Right hindlimb (tissue), 1 donor: Measurements from ENCODE around the gene CERS4.
"Not testable (repeated sequence)": the region's sequence is repeated elsewhere in the genome, so short reads cannot be mapped to it uniquely, and the experiment has no call there.

Source experiments
- DNase-seq: peaks from one replicate; pipeline ENCODE4 v3.0.0-alpha.2; 2018

CERS4 gene

DNA sequence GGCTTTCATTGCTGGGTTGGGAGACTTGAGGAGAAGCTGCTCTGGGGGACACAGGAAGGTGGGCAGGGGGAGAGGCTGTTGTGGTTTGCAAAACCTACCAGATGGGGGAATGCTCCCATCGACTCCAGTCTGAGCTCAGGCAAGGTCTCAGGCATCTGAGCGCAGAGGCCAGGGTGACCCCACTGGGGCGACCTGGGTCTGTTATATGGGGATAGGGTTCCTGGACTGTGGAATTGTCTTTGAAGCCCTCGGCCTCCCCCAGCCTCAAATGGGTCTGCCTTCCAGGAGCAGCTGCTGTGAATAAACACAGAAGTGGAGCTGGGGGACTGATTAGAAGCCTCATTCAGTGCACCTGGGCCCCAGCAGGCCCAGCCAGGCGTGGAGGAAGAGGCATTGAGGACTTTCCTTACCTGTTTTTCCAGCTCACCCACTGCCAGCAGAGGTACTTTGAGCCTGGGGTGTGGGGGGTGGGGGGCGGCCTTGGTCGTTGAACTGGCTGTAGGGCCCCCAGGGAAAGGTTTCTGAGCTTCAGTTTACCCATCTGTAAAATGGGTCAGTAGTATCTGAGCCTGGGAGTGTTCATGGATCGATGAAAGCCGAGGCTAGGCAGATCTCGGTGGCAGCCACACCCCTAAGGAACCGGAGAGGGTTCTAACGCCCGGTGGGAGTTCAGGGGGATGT, 1.4 kb downstream of the CERS4 start:
- DNase-seq, result no peak

DNA sequence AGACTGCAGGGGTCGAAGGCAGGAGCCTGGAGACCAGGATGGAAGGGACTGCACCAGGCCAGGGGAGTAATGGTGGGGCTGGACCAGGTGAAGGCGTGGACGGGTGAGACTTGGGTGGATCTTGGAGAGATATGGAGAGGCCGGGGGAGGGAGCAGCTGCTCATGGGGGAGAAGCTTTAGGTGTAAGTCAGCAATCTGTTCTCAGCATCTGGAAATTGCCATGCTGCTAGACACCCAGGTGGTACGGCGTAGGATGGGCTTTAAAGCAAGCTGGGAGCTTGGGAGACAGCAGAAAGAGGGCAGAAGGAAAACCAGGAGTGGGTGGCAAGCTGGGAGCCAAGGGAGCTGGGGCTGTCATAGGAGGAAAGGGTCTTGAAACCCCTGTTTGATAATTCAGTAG, 3.0 kb downstream of the CERS4 start:
- DNase-seq, result no peak

DNA sequence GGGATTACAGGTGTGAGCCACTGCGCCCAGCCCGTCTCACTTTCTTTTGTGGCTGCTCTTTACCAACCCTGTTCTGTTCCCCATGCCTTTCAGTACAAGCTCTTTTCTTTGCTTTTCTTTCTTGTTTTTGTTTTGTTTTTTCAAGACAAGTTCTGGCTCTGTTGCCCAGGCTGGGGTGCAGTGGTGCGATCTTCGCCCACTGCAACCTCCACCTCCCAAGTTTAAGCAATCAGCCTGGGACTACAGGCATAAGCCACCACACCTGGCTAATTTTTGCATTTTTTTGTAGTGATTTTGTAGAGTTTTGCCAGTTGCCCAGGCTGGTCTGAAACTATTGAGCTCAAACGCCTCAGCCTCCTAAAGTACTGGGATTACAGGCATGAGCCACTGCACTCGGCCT, 3.7 kb downstream of the CERS4 start:
- DNase-seq, result no peak

DNA sequence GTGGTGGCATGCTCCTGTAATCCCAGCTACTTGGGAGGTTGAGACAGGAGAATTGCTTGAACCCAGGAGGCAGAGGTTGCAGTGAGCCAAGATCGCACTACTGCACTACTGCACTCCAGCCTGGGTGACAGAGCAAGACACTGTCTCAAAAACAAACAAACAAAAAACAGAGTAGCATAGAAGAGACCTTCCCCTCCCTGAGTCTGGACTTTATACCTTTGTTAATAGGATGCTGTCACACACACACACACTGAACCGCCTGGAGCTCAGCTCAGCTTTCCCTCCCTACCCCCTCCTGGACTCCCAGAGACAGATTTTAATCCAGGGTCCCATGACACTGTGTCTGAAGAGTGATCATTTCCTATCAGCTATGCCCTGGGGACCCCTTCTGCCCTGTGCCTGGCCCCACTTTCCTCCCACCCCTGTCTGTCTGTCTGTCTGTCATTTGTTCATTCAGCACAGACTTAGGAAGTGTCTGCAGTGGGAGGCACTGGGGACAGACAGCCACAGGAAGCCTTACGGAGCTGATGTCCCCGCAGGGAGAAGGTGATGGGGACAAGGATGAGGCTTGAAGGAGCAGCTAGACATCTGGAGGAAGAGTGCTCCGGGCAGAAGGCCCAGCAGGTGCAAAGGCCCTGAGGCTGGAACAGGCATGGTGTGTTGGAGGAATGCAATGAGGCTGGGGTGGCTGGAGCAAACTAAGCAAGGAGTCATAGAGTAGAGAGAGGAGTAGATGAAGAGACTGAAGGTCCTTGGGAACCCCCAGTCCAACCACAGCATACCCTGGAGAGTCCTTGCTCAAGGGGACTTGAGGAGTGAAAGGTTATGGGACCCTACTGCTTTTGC, 4.9 kb downstream of the CERS4 start:
- DNase-seq, result no peak

DNA sequence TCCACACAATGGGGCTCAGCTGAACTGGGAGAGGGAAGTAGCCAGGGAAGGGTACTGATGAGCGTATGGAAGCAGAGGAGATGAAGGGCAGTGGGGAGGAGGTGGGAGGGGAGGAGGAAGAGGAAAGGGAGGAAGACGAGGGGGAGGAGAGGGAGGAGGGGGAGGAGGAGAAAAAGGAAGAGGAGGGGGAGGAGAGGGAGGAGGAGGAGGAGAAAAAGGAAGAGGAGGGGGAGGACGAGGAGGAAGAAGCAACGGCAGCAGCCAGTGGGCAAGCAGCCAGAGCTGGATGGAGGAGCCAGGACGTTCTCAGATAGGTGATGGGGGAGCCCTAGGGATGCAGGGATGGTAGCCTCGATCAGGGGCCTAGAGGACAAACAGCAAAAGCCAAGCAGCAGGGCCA, 5.6 kb downstream of the CERS4 start:
- no peak for DNase-seq

DNA sequence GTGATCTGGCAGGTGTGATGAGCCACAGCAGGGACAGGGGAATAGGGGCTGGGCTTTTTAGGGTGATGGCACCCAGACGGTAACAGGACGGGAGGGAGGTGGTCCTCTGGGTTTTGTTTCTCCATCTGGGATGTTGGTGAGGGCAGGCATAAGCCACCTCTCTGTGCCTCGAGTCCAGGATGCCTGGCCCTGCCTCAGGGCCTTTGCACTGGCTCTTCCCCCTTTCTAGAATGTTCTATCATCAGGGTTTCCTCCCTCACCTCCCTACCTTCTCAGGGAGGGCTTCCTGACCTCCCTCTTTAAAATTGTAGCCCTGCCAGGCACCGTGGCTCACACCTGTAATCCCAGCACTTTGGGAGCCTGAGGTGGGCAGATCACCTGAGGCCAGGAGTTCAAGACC, 6.6 kb downstream of the CERS4 start:
- no peak for DNase-seq

DNA sequence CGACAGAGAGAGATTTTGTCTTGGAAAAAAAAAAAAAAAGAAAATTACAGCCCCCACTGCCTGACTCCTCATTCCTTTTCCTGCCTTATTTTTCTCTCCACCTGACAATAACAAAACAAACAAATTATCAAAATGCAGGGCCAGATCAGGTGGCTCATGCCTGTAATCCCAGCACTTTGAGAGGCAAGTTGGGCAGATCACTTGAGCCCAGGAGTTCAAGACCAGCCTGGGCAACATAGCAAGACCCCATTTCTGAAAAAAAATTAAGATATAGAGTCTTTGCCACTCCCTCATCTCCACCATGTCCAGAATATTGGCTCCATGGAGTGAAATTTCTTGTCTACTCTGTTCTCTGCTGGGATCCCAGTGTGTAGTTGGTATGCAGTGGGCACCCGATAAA, 7.2 kb downstream of the CERS4 start:
- no peak for DNase-seq

DNA sequence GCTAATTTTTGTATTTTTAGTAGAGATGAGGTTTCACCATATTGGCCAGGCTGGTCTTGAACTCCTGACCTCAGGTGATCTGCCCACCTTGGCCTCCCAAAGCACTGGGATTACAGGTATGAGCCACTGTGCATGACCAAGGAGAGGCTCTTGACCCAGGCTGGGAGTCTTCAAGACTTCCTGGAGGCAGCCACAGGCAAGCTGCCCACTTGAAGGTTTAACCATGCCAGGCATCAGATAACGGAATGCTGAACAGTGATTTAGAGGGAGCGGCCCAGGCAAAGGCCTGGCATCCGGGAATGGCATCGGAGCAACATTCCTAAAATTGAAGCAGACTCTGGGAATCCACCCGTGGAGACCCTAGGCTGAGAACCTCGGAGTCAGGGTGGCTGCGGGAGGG, 9.0 kb downstream of the CERS4 start:
- DNase-seq, result not testable (repeated sequence)

DNA sequence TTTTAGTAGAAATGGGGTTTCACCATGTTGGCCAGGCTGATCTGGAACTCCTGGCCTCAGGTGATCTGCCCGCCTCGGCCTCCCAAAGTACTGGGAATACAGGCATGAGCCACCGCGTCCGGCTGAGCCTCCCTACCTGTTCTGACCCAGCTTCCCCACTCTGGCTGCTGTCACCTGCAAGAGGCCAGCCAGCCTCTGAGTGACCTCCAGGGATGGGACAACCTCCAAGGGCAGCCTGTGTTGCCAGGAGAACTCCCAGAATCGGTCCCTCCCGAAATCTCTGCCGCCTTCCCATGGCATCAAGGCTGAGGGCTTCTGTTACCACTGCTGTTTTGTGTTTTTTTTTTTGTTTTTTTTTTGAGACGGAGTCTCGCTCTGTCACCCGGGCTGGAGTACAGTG, 11.3 kb downstream of the CERS4 start:
- DNase-seq, result no peak

DNA sequence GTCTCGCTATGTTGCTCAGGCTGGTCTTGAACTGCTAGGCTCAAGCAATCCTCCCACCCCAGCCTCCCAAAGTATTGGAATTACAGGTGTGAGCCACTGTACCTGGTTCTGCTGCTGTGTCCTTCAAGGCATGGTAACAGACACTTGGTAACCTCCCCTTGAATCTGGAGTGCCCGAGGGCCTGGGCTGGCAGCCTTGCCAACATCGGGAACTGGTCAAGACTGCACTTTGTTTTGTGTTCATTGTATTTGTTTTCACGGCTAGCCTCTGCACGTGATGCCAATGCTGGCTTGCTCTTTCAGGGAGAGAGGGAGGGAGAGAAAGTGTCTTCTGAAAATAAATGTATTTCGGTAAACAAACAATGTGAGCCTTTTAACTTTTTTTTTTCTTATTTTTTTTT, 12.0 kb downstream of the CERS4 start:
- no peak for DNase-seq

DNA sequence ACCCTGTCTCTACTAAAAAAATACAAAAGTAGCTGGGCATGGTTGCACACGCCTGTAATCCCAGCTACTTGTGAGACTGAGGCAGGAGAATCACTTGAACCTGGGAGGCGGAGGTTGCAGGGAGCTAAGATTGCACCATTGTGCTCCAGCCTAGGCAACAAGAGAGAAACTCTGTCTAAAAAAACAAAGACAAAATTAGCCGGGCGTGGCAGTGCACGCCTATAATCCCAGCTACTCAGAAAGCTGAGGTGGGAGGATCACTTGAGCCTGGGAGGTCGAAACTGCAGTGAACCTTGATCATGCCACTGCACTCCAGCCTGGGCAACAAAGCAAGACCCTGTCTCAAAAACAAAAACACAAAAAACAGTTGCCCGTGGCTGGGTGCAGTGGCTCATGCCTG, 14.3 kb downstream of the CERS4 start:
- DNase-seq, result not testable (repeated sequence)

DNA sequence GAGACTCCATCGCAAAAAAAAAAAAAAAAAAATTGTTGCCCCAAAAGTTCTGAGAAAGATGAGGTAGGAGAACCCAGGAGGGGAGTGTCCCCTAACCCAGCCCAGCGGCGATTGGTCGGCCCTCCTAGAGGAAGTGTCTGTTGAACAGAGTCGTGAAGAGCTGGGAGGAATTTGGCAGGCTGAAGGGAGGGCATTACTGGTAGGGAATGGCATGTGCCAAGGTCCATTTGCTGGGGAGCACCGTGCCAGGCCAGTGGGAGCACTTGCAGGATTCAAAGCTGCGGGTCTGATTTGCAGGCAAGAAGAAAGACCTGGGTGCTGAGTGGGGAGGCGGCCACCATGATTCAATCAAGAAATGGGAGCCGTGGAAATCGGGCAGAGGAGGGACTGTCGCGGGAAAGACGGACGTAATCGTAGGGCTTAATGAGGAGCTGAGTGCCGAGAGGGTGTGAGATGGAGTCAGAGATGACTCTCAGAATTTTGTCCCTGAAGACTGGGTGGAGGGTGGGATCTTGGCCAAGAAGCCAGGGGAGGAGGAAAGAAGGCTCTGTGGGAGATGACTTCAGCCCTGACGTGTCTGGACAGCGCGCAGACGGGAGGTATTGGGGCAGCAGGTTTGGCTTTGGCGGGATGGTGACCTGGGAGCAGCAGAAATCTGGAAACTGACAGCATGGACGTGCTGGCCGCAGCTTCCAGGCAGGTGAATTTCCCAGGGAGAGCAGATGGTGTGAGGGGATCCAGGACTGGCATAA, 15.4 kb downstream of the CERS4 start:
- DNase-seq, result peak; percentile 35

DNA sequence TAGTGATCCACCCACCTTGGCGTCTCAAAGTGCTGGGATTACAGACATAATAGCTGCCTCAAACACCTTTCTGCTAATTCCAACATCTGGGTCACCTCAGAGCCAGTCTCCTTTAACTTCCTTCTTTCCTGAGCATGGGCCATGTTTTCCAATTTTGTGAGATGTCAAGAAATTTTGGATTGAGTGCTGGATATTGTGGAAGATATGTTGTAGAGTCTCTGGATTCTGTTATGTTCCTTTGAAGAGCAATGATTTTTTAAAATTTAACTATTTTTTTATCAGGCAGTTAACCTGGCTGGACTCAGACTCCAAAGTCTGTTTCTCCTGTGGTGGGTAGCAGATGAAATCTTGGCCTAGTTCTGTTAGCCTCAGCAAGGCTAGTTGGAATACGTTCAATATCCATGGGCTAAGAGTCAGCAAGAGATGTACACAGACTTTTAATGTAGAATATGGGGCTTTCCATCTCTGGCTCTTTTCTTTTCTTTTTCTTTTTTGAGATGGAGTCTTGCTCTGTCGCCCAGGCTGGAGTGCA, 22.0 kb downstream of the CERS4 start:
- no peak for DNase-seq

DNA sequence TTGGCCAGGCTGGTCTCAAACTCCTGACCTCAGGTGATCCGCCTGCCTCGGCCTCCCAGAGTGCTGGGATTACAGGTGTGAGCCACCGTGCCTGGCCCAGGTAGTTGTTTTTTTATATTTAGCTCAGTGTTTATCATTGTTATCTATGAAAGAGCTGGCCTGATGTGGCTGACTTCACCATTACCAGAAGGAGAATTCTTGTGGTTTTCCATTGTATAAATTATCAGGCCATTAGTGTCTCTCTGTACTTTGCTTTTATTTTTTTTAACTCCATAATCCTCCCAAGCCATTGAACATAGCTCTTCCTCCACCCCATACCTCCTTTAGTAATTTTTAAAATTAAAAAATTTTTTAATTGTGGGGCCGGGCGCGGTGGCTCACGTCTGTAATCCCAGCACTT, 24.2 kb downstream of the CERS4 start:
- DNase-seq, result no peak

DNA sequence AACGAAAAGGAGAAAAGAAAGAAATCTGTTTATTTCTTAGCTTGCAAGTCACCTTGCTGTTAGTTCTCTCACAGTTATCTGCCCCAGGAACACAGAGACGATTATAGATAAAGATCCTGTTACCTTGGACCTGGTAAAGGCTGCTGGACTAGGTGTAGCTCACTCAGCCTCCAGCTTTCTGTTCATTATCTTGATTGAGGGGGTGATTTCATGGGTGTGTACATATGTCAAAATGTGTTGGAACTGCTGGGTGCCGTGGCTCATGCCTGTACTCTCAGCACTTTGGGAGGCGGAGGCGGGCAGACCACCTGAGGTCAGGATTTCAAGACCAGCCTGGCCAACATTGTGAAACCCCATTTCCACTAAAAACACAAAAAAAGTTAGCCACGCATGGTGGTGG, 27.9 kb downstream of the CERS4 start:
- no peak for DNase-seq

DNA sequence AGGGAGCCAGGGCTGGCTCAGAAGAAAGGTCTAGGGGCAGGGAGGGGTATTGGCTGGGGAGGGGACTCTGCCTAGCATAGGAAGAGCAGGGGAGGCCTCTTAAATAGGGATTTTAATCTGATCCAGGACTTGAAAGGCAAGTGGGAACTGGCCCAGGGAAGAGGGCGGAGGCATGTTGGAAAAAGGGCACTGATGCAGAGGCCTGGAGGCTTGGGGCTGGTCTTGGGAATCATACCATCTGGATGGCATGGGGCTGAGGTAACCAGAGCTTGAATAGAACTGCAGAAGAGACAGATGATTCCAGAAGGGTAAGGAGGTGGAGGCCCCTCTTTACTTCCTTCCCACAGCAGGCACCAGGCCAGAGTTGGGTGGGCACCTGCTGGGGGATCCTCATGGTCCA, 29.1 kb downstream of the CERS4 start:
- DNase-seq, result no peak

DNA sequence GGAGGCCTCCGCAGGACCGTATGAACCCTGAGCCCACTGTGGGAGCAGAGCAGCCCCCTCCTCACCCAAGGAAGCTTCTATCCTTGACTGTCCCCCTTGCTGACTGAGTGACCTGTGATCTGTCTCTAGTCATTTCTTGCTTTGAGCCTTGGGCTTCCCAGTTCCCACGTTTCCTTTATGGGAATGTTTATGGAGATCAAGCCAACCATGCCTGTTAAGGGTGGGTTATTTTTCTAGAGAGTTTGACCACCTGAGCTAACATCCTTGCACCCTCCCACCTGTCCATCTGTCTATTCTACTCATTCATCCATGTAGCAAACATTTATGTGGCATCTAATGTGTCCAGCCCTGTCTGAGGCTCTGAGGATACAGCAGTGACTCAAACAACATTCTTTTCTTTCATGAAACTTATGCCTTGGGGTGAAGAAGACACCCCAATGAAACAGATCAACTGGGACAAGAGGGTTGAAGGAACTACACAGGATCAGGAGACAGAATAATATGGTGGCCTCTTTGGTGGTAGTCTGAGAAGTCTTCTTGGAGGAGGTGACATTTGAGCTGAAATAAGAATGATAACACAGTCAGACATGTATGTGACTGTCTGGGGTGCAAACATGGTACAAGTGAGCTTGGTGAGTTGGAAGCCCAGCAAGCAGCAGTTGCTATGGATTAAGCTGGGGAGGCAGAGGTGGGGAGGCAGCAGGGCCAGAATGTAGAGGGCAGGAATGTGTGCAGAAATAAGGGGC, 30.5 kb downstream of the CERS4 start:
- no peak for DNase-seq

DNA sequence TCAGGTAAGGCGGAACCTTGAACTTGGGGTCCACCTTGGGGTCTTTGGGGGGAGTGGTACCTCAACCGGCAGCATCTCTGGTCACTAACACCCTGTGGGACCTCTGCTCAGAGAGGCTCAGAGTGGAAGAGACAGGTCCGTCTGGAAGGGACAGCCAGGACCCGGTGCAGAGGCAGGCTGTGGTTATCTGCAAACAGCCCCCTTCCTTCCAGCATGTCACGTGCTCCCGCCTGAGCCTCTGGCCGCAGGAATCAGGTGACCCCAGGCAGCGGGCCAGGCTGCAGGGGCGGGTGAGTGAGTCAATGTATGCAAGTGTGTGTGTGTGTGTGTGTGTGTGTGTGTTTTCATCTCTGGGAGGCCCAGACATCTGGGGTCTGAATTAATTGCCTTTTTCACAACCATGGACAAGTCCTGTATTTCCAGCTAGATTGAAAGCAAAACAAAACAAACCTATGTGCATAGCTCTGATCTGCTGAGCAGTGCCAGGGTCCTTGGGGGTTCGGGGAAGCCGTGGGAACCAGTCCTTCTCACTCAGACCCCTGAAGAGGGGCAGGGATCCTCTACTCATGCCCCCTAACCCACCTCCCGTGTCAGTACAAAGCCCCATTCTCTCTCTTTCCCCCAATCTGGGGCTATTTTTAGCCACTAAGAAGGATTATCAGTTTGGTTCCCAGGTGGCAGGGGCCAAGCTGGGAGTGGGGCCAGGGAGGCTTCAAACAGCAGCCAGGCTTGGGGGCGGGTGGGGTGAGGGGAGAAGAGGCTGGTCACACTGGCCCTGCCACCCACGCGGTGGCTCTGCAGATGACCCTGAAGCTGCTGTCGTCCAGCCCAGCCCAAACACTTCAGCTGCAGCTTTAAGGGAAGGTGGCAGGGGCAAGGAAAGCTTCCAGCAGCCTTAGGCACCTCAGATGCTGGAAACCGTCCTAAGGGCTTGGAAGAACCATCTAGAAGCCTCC, 31.4 kb downstream of the CERS4 start:
- DNase-seq, result peak; percentile 91

DNA sequence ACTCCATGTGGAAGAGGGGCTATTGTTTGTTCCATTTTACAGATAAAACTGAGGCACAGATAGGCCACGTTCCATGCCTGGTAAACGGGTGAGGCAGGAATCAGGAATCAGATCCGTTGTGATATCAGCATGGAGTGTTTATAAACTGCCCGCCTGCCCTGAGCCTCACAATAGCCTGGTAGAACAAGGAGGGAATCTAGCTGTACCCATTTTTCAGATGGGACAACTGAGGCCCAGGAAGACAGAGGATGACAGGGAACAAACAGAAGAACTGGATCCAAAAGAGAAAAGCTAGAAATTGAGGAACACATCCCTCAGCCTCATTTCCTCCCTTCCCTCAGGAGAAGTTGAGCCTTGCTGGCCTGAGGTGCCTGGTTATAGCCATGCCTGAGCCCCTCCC, 32.5 kb downstream of the CERS4 start:
- DNase-seq, result no peak

DNA sequence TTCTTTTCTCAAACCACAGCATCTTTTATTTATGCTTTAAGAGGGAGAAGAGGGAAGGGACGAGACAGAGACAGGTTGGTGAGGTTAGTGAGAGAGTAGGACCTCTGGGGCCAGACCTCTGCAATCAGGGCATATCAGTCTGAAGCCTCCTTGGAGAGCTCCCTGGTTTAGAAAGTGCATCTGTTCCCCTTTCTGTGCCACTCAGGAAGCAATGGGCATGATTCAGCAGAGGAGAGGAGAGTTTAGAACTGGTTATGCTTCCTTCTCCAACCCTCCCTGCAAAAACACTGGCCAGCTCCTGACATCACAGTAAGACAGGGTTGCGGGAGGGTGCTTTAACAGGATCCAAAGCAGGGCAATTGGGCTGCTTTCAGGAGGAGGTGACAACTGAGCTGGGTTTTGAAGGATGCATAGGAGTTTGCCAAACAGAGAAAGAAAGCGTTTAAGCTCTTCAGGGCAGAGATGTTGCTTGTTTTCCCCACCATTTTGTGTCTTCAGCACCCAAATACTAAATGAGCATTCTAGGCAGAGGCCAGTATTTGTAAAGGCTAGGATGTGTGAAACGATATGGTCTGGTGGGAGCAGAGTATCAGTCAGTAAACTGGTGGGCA, 33.1 kb downstream of the CERS4 start:
- no peak for DNase-seq

DNA sequence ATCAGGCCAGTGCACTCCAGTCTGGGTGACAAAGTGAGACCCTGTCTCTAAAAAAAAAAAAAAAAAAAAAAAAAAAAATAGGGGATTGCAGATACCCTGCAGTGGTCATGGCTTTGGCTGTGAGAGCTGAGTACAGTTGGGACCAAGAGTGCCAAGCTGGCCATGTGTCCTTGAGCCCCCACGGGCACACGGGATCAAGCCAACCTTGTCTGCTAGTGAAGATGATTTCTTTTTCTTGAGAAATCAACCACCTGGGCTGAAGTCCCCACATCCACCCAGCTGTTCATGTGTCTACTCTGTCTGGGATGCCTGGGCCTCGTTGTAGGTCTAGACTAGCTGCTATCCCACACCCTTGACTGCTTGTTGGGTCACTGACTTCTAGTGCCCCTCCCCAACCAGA, 34.0 kb downstream of the CERS4 start:
- DNase-seq, result no peak
